Nephron (organoid): Measurements from ENCODE around the gene TENT5D.

Source experiments
- H3K27ac Mint-ChIP-seq, 3 experiments: 2 replicates each; pipeline ENCODE4 v1.8.0; 2020; ENCODE audit warnings: mixed read lengths in 3 of 3, mild to moderate bottlenecking in 2 of 3, moderate library complexity in 1 of 3
- H3K27me3 Mint-ChIP-seq: 2 replicates; pipeline ENCODE4 v1.8.0; 2021; ENCODE audit warnings: low read depth, mild to moderate bottlenecking, moderate library complexity, mixed read lengths
- H3K36me3 Mint-ChIP-seq: 2 replicates; pipeline ENCODE4 v1.8.0; 2020; ENCODE audit warnings: low read depth, mixed read lengths
- H3K4me1 Mint-ChIP-seq: 2 replicates; pipeline ENCODE4 v1.8.0; 2020; ENCODE audit warnings: mixed read lengths
- H3K4me3 Mint-ChIP-seq, 3 experiments: 2 replicates each; pipeline ENCODE4 v1.8.0; 2020; ENCODE audit warnings: mild to moderate bottlenecking in 3 of 3, mixed read lengths in 3 of 3, moderate library complexity in 2 of 3
- H3K9me3 Mint-ChIP-seq: 2 replicates; pipeline ENCODE4 v1.8.0; 2020; ENCODE audit warnings: mixed read lengths
- TF ChIP-seq, protein P1 (sequence below), 3 experiments: fragments of 200-600 bp; sonication (generic); IDR thresholded peaks; one replicate each; pipeline ENCODE4 v1.5.0; 2021; ENCODE audit warnings: antibody characterized with exemption in 3 of 3; ENCODE audit not compliant: unreplicated experiment in 3 of 3

Gene TENT5D

DNA sequence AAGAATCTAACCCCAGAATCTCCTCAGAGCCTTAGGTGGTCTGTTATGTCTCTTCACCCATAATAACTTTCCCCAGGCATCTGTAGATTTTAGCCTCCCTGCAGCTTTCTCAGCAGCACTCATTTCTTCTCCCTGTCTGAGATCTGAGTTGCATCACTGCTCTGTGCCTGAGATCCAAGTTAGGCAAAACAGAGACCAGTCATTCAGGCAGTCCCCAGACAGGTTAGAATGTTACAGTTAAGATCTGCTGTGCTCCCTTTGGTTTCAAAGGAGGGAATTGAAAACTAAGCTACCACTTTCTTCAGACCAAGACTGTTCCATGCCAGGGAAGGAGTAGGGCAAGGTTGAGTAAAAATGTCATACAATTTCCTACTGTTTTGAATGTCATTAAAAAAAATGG is 65.3 kb downstream of the TENT5D start:
- peaks cover 21% of the 10 kb centered on the region for H3K9me3 Mint-ChIP-seq
- no peak overlapping the region for H3K27ac Mint-ChIP-seq
- H3K4me3 Mint-ChIP-seq, result no peak overlapping the region
- H3K27me3 Mint-ChIP-seq, result no peaks in the 10 kb centered on the region
- TF ChIP-seq, protein P1, sequence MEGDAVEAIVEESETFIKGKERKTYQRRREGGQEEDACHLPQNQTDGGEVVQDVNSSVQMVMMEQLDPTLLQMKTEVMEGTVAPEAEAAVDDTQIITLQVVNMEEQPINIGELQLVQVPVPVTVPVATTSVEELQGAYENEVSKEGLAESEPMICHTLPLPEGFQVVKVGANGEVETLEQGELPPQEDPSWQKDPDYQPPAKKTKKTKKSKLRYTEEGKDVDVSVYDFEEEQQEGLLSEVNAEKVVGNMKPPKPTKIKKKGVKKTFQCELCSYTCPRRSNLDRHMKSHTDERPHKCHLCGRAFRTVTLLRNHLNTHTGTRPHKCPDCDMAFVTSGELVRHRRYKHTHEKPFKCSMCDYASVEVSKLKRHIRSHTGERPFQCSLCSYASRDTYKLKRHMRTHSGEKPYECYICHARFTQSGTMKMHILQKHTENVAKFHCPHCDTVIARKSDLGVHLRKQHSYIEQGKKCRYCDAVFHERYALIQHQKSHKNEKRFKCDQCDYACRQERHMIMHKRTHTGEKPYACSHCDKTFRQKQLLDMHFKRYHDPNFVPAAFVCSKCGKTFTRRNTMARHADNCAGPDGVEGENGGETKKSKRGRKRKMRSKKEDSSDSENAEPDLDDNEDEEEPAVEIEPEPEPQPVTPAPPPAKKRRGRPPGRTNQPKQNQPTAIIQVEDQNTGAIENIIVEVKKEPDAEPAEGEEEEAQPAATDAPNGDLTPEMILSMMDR (IDR thresholded peaks at IDR 0.05; ENCODE audit: unreplicated experiment in 3 of 3), result no peak
- no peaks in the 10 kb centered on the region for H3K4me1 Mint-ChIP-seq
- no peaks in the 10 kb centered on the region for H3K36me3 Mint-ChIP-seq

DNA sequence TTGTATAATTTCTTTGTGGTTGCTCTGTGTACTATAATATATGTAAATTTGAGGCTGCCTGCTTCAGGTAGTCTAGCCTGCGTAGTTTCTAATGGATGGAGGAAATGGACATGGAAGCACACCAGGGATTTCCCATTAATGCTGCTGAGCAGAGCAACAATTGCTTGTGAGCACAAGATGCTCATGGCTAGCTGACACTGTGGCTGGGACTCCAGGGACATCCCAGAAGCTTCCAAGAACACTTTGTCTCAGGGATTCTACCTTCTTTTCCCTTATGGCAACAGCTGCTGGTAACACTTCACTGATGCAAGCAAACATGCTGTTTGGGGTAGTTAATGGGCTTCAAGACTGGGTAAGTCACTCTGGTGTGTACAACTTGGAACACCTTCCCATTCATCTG is 66.1 kb downstream of the TENT5D start:
- TF ChIP-seq, protein P1 (IDR thresholded peaks at IDR 0.05; ENCODE audit: unreplicated experiment in 3 of 3), result no peak
- Mint-ChIP-seq H3K4me1 (no peaks in the 10 kb centered on the region), H3K27ac (no peak overlapping the region), H3K27me3 (no peaks in the 10 kb centered on the region), H3K9me3 (peaks cover 23% of the 10 kb centered on the region), H3K36me3 (no peaks in the 10 kb centered on the region), H3K4me3 (no peak overlapping the region)

DNA sequence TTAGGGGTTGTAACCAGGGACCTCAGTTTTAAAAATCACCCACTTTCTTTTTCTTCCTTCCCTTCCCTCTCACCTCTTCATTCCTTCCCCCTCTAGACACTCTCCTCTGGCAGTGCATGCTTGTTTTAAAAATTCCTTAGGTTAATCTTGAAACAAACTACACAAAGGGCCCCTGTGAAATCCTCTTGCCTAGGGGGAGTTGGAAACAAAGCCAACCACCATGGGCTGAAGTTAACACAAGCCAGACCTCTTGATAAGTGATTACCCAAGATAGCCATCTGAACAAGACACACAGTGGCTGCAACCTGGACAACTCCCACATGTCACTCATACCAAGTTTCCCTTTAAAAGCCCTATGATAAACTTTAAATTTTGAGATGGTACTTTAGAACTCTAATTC is 68.9 kb downstream of the TENT5D start:
- Mint-ChIP-seq H3K27me3 (no peaks in the 10 kb centered on the region), H3K4me3 (no peak overlapping the region), H3K9me3 (peaks cover 28% of the 10 kb centered on the region), H3K27ac (no peak overlapping the region), H3K4me1 (no peaks in the 10 kb centered on the region), H3K36me3 (no peaks in the 10 kb centered on the region)
- TF ChIP-seq, protein P1 (IDR thresholded peaks at IDR 0.05; ENCODE audit: unreplicated experiment in 3 of 3), result no peak
